AG08395 (cell line): ENCODE data around the gene CALN1.
"Not testable (repeated sequence)": the region's sequence is repeated elsewhere in the genome, so short reads cannot be mapped to it uniquely, and the experiment has no call there.

Experiments
- DNase-seq: peaks from one replicate; pipeline ENCODE4 v3.0.0; 2012; ENCODE audit warnings: mixed read lengths, low spot score

CALN1 gene

DNA sequence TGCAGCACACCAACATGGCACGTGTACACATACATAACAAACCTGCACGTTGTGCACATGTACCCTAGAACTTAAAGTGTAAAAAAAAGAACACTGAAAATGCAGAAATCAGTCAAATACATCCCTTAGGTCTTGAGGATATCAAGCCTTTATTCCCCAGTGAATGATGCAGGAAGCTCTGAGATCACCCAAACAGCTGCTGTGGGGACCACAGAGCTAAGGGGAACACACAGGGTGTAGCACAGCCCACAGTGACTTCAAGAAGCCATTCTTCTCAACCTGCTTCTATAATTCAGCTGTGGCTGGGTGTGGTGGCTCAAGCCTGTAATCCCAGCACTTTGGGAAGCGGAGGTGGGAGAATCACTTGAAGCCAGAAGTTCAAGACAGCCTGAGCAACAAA lies 314.9 kb downstream of the CALN1 start:
- DNase-seq: no peak

DNA sequence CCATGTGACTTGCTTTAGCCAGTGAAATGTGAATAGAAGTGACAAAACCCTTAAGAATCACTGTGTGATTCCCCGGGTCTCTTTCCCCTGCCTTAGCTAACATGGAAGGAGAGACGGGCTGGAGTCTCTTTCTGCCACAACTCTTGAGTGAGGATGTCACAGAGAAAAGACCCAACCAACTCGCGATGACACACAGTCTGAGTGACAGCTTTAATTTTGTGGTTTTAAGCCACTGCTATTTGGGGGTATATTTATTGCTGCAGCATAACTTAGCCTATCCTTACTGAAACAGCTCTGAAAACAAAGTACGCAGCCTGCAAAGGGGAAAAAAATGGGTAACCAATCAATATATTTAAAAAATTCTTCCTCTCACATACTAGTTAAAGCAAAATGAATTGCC lies 319.4 kb downstream of the CALN1 start:
- no peak for DNase-seq

DNA sequence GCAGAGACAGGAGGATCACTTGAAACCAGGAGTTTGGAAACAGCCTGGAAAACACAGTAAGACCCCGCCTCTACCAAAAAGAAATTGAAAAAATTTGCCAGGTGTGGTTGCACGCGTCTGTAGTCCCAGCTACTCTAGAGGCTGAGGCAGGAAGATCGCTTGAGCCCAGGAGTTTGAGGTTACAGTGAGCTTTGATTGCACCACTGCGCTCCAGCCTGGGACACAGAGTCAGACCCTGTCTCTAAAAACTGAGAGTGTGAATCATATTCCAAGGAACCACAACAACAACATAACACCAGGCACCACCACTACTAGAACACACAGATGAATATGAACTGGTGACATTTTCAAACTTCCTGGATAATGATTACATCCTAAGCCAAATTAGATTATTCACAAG lies 324.2 kb downstream of the CALN1 start:
- DNase-seq: no peak

- DNase-seq: no peak
Measured at GRCh38 chr7:72080865-72081510, 331.1 kb downstream of the CALN1 start.

- DNase-seq: no peak
Measured at GRCh38 chr7:72080341-72080766, 331.8 kb downstream of the CALN1 start.

- DNase-seq: no peak
Measured at GRCh38 chr7:72078856-72079255, 333.3 kb downstream of the CALN1 start.

DNA sequence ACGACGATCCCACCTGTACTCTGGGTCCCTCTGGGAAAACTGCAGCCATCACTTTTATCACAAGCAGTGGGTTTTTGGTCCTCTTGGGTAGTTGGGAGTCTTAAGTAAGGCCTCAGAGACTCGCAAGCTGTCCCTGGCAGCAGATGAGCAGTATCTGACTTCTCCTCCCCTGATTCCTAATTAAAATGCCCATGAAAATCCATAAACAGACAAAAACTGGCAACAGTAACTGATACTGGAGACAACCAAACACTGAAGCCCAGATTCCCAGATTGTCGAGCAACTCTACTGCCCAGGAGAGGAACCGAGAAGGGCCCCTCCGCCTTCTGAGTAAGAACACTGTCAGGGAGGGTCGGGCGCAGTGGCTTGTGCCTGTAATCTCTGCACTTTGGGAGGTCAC lies 333.8 kb downstream of the CALN1 start:
- no peak for DNase-seq

DNA sequence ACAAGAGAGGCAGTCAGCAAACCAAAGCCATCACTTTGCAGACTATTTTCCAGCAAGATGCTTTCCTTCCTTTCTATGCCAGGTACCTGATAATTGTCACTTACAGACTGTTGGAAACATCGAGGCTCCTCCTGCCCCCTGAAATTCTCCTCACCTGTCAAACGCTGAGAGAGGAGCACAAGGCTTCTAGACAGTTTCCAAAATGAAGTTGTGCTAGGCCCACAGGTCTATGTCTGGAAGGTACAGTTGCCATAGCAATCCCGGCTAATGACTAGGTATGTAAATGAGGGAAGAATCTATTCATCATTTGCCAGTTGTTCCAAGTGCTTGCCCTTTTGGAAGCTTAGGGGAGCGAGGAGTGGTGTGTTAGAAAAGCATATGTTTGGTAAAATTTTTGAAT lies 334.4 kb downstream of the CALN1 start:
- DNase-seq: no peak

DNA sequence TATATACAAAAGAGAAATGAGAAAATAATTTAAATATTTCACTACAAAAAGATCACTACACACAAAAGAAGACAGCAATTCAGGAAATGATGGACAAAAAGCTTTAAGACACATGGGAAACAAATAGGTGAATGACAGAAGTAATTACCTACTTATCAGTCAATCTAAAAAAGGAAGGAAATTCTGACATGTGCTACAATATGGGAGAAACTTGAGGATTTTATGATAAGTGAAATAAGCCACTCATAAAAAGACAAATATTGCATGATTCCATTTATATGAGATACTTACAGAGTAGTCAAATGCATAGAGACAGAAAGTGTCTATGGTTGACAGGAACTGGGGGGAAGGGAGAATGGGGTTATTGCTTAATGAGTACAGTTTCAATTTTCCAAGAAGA lies 339.2 kb downstream of the CALN1 start:
- no peak for DNase-seq

DNA sequence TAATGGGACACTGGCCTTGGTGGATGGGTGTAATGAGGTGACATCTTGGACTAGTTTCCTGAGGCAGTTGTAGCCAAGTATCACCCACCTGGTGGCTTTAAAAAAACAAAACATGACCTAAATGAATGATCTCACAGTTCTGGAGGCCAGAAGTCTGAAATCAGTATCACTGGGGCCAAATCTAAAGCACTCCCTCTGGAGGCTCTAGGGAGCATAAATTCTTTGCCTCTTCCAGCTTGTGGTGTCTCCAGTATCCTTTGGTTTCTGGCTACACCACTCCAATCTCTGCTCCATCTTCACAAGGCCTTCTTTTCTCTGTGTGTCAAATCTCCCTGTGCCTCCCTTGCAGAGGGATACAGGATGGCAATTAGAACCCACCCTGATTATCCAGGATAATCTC lies 342.9 kb downstream of the CALN1 start:
- DNase-seq: no peak

DNA sequence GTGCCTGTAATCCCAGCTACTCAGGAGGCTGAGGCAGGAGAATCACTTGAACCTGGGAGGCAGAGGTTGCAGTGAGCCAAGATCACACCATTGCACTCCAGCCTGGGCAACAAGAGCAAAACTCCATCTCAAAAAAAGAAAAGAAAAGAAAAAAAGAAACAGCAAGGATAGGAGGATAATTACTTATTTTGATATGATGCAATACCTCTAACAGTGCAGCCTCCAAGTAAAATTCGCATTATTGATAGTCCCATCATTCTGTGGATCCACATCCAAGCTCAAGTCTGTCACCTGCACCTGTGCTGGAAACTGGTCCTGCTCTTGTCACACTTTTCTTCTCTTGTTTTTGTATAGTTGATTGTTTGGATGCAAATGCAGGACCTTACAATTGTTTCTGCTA lies 346.4 kb downstream of the CALN1 start:
- not testable (repeated sequence) for DNase-seq

DNA sequence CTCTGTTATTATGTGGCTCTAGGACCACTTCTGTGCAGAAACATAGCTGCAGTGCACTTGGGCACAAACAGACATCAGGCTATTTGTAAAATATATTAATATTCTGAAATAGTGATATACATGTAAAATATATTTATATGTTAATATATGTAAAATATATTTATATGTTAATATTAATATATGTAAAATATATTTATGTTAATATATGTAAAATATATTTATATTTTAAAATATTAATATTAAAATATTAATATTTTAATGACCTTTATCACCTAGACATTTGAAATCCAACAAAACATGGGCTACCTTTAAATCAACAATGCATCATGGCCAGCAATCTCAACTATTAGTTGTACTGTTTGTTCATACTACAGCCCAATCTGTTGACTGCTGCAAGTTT lies 347.2 kb downstream of the CALN1 start:
- no peak for DNase-seq

DNA sequence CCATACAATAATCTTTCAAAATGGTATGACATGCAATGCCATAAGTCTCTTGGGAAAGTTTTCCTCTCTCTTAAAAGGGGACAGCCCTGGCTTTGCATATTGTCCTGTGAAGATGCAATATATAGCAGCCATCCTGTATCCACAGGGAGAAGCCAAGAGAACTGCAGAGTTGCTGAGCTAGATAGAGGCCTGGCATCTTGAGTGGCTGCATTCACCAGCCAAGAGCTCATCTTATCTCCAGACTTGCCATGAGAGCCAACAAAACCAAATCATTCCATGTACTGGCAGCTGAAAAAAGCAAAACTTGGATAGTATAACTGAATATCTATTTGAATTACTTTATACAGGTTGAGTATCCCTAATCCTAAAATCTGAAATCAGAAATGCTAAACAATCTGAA lies 348.8 kb downstream of the CALN1 start:
- DNase-seq: no peak

DNA sequence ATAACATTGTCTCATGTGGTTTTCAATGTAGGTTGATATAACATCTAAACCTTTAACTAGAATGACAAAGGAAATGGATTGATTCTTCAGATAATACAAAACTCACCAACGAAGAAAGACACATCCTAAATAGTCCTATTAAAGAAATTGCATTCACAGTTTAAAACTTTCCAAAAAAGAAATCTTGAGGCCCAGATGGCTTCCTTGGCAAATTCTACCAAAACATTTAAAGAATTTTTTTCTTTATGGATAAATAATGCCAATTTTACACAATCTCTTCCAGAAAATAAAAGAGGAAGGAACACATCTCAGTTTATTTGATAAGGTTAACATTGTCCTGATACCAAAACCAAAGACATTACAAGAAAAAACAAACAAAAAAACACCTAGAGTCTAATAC lies 349.5 kb downstream of the CALN1 start:
- DNase-seq: no peak

GRCh38 chr7:72059925-72060324 lies 352.2 kb downstream of the CALN1 start:
- no peak for DNase-seq

DNA sequence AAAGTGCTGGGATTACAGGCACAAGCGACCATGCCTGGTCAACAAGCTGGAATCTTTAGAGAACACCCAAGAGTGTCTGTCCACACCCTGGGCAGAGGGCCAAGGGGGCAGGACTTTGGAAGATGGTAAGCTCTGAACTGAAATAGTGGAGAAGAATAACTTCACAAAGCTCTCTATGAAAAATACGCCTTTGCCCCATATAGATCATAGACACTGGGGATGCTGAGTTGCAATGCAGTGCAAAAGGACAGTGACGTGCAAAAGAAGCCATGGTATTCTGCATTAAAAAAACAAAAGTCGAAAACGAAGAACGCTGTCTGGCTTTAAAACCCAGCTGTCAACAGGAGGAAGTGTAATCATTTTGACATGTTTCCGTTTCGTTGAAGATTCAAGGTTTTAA lies 353.6 kb downstream of the CALN1 start:
- no peak for DNase-seq

DNA sequence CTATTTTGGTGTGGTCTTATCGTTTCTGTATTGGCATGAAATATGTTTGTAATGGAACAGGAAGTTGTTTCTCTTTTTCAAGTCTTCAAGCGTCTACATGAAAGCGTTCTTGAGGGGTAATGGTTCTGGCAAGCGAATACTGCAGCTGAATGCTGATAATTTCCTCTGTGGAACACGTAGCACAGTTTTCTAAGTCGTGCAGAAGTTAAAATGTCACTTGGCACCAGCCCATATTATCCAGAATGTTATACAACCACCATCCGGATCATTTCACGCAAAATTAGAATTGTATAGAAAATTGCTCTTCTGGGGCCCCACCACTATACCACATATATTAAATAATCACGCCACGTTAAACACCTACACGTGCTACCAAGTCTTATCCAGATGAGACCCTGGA lies 354.3 kb downstream of the CALN1 start:
- no peak for DNase-seq

DNA sequence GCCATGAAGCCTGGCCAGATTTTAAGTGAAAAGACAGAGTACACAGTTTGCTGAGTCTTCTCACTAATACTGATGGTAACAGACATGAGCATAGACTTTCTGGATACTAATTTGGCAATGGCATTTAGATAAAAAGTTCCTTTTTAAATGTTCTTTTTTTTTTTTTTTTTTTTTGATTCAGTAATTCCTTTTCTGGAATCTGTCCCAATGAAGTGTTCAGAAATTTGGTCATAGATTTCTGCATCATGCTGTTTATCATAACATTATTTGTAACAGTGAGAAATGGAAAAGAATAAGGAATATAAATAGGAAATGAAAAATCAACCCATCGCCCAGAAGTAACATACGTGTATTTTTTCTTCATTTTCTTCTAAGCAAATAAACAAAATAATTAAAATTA lies 354.9 kb downstream of the CALN1 start:
- DNase-seq: no peak

- no peak for DNase-seq
Measured at GRCh38 chr7:72055426-72055825, 356.7 kb downstream of the CALN1 start.

DNA sequence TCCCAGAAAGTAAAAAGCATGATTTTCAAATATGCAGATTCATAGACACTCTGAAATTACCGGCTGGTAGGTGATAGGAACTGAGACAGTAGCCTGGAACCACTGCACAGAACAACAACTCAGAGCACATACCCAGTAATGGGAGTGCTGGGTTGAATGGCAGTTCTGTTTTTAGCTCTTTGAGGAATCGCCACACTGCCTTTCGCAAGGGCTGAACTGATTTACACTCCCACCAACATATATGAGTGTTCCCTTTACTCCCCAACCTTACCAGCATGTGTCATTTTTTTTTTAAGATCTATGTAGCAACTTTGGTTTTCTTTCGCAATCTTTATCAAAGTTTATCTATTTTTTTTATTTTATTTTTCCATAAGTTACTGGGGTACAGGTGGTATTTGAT lies 358.8 kb downstream of the CALN1 start:
- no peak for DNase-seq

DNA sequence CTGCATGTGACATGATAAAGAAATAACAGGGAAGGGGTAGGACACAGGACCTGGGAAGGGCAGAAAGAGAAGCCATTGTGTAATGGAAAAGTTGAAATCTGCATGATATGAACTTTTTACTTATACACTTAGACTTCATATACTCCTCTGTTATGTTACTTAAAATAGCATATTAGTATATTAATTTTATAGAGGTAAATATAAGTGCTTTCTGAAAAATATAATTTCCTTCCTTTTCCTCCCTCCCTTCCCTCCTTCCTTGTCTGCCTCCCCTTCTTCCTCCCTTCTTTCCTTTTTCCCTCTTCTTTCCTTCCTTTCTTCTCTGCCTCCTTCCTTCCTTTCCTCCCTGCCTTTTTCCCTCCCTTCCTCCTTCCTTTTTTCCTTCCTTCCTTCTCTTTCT lies 363.7 kb downstream of the CALN1 start:
- no peak for DNase-seq

DNA sequence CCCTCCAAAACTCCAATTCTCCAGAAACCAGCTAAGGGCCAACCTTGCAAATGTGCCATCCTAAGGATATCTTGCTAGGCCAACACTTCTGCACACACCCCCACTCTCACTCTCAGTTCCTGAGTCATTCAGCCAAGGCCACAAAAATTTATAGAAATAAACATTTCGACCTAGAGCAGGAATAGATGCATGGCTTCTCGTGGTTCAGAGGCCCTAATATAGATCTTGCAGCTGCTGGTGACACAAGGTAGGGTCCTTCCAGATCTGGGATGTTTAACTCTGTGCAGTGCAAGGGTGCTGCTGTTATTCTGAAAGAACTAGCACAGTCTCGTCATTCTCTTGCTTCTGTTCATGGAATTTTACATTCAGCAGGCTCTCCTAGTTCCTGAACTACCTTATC lies 369.3 kb downstream of the CALN1 start:
- no peak for DNase-seq

DNA sequence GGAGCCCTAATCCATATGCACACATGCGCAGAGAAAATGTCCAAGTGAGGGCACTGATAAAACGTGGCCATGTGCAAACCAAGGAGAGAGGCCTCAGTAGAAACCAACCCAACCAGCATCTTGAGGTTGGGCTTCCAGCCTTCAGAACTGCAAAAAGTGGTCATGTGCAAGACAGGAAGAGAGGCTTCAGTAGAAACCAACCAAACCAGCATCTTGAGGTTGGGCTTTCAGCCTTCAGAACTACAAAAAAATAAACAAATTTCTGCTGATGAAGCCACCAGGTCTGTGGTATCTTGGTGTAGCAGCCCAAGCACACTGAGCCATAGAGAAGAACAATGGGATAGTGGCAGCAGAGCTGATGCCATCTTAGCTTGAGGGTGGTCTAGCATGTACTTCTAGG lies 371.5 kb downstream of the CALN1 start:
- no peak for DNase-seq

GRCh38 chr7:72039460-72039859 lies 372.7 kb downstream of the CALN1 start:
- no peak for DNase-seq
